WTC11 (cell line): Measurements from ENCODE around the gene DUSP9.

Source experiments
- ATF1 ChIP-seq: sonication (generic); formaldehyde crosslinking; IDR thresholded peaks from 2 replicates; pipeline ENCODE4 v1.8.1; 2023; ENCODE audit warnings: mild to moderate bottlenecking, moderate library complexity, missing genetic modification reagents
- ETV6 ChIP-seq: sonication (generic); formaldehyde crosslinking; IDR thresholded peaks from 2 replicates; pipeline ENCODE4 v1.8.1; 2022; ENCODE audit warnings: mild to moderate bottlenecking, missing genetic modification reagents
- MXD4 ChIP-seq: fragments of 250-450 bp; sonication (Bioruptor Pico); IDR thresholded peaks from 2 replicates; pipeline ENCODE4 v1.8.0; 2021; ENCODE audit warnings: mild to moderate bottlenecking, moderate library complexity, borderline replicate concordance
- NR1H2 ChIP-seq: sonication (generic); formaldehyde crosslinking; IDR thresholded peaks from 2 replicates; pipeline ENCODE4 v1.9.0; 2021; ENCODE audit warnings: mild to moderate bottlenecking, moderate library complexity, missing genetic modification reagents
- SMAD3 ChIP-seq: sonication (generic); formaldehyde crosslinking; IDR thresholded peaks from 2 replicates; pipeline ENCODE4 v1.8.0; 2022; ENCODE audit warnings: missing genetic modification reagents, mild to moderate bottlenecking, borderline replicate concordance
- TEAD4 ChIP-seq: sonication (generic); formaldehyde crosslinking; IDR thresholded peaks from 2 replicates; pipeline ENCODE4 v1.8.0; 2022; ENCODE audit warnings: mild to moderate bottlenecking, missing genetic modification reagents
- TP53 ChIP-seq: sonication (generic); formaldehyde crosslinking; IDR thresholded peaks from 2 replicates; pipeline ENCODE4 v1.8.1; 2023; ENCODE audit warnings: mild to moderate bottlenecking, missing genetic modification reagents
- ZNF317 ChIP-seq: sonication (generic); formaldehyde crosslinking; IDR thresholded peaks from 2 replicates; pipeline ENCODE4 v1.8.1; 2023; ENCODE audit warnings: low read depth, mild to moderate bottlenecking, moderate library complexity, missing genetic modification reagents, borderline replicate concordance
- ZNF423 ChIP-seq: fragments of 250-450 bp; sonication (Bioruptor Pico); IDR thresholded peaks from 2 replicates; pipeline ENCODE4 v2.1.2; 2022; ENCODE audit warnings: mild to moderate bottlenecking, moderate library complexity
- TF ChIP-seq, protein P1 (sequence below): sonication (generic); formaldehyde crosslinking; conservative IDR thresholded peaks from 2 replicates; pipeline ENCODE4 v1.8.1; 2022; ENCODE audit warnings: mild to moderate bottlenecking, missing genetic modification reagents
- TF ChIP-seq, protein P2 (sequence below): fragments of 200-600 bp; IDR thresholded peaks from 2 replicates; pipeline ENCODE4 v1.8.0; 2022; ENCODE audit warnings: antibody characterized with exemption
- TF ChIP-seq, protein P3 (sequence below): sonication (generic); formaldehyde crosslinking; IDR thresholded peaks from 2 replicates; pipeline ENCODE4 v1.8.1; 2023; ENCODE audit warnings: mild to moderate bottlenecking, missing genetic modification reagents, moderate library complexity
- TF ChIP-seq, protein P4 (sequence below): sonication (generic); formaldehyde crosslinking; IDR thresholded peaks from 2 replicates; pipeline ENCODE4 v1.8.0; 2022; ENCODE audit warnings: mild to moderate bottlenecking, missing genetic modification reagents
- TF ChIP-seq, protein P5 (sequence below): fragments of 250-450 bp; sonication (Bioruptor Pico); IDR thresholded peaks from 2 replicates; pipeline ENCODE4 v1.9.0; 2021; ENCODE audit warnings: mild to moderate bottlenecking

DNA sequence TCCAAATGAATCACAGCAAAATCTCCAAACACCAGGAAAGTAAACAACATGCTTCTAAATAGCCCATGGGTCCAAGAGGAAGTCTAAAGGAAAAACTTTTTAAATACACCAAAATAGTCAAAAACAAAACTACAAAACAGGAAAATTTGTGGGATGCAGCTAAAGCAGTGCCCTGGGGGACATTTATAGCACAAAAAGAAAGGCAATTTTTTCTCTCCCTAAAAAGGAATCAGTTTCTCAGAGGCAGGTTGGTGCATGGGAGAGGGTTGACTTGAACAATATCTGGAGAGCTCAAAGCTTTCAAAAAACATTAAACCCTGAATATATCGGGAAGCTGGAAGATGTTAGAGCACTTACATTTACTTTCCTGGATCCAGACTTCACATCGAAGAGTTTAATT is 15.7 kb upstream of the DUSP9 start:
- TF ChIP-seq, protein P1, sequence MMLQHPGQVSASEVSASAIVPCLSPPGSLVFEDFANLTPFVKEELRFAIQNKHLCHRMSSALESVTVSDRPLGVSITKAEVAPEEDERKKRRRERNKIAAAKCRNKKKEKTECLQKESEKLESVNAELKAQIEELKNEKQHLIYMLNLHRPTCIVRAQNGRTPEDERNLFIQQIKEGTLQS (CRISPR knock-in tag): no peak
- TF ChIP-seq TP53 (CRISPR knock-in tag) (no peak), NR1H2 (no peak), ETV6 (no peak), TEAD4 (CRISPR knock-in tag) (no peak), ATF1 (CRISPR knock-in tag) (no peak), MXD4 (no peak), SMAD3 (CRISPR knock-in tag) (no peak), ZNF317 (CRISPR knock-in tag) (no peak), ZNF423 (CRISPR knock-in tag) (no peak)
- TF ChIP-seq, protein P2, sequence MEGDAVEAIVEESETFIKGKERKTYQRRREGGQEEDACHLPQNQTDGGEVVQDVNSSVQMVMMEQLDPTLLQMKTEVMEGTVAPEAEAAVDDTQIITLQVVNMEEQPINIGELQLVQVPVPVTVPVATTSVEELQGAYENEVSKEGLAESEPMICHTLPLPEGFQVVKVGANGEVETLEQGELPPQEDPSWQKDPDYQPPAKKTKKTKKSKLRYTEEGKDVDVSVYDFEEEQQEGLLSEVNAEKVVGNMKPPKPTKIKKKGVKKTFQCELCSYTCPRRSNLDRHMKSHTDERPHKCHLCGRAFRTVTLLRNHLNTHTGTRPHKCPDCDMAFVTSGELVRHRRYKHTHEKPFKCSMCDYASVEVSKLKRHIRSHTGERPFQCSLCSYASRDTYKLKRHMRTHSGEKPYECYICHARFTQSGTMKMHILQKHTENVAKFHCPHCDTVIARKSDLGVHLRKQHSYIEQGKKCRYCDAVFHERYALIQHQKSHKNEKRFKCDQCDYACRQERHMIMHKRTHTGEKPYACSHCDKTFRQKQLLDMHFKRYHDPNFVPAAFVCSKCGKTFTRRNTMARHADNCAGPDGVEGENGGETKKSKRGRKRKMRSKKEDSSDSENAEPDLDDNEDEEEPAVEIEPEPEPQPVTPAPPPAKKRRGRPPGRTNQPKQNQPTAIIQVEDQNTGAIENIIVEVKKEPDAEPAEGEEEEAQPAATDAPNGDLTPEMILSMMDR: no peak
- TF ChIP-seq, protein P3, sequence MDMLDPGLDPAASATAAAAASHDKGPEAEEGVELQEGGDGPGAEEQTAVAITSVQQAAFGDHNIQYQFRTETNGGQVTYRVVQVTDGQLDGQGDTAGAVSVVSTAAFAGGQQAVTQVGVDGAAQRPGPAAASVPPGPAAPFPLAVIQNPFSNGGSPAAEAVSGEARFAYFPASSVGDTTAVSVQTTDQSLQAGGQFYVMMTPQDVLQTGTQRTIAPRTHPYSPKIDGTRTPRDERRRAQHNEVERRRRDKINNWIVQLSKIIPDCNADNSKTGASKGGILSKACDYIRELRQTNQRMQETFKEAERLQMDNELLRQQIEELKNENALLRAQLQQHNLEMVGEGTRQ (CRISPR knock-in tag): no peak
- TF ChIP-seq, protein P4, sequence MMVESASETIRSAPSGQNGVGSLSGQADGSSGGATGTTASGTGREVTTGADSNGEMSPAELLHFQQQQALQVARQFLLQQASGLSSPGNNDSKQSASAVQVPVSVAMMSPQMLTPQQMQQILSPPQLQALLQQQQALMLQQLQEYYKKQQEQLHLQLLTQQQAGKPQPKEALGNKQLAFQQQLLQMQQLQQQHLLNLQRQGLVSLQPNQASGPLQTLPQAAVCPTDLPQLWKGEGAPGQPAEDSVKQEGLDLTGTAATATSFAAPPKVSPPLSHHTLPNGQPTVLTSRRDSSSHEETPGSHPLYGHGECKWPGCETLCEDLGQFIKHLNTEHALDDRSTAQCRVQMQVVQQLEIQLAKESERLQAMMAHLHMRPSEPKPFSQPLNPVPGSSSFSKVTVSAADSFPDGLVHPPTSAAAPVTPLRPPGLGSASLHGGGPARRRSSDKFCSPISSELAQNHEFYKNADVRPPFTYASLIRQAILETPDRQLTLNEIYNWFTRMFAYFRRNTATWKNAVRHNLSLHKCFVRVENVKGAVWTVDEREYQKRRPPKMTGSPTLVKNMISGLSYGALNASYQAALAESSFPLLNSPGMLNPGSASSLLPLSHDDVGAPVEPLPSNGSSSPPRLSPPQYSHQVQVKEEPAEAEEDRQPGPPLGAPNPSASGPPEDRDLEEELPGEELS (CRISPR knock-in tag): no peak
- TF ChIP-seq, protein P5, sequence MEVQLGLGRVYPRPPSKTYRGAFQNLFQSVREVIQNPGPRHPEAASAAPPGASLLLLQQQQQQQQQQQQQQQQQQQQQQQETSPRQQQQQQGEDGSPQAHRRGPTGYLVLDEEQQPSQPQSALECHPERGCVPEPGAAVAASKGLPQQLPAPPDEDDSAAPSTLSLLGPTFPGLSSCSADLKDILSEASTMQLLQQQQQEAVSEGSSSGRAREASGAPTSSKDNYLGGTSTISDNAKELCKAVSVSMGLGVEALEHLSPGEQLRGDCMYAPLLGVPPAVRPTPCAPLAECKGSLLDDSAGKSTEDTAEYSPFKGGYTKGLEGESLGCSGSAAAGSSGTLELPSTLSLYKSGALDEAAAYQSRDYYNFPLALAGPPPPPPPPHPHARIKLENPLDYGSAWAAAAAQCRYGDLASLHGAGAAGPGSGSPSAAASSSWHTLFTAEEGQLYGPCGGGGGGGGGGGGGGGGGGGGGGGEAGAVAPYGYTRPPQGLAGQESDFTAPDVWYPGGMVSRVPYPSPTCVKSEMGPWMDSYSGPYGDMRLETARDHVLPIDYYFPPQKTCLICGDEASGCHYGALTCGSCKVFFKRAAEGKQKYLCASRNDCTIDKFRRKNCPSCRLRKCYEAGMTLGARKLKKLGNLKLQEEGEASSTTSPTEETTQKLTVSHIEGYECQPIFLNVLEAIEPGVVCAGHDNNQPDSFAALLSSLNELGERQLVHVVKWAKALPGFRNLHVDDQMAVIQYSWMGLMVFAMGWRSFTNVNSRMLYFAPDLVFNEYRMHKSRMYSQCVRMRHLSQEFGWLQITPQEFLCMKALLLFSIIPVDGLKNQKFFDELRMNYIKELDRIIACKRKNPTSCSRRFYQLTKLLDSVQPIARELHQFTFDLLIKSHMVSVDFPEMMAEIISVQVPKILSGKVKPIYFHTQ: no peak
